HepG2 (cell line): ENCODE data around the gene TRIM27. TPM values are rescaled to one million over a fixed set of nuclear protein-coding genes. Genes with fewer than 3 reads are reported as not detected.

Experiments used
- CREM ChIP-seq, 2 experiments: sonication (generic) in 1 of 2; formaldehyde crosslinking in 1 of 2; IDR thresholded peaks; 2 replicates each; pipeline versions ENCODE4 v1.4.0 to v1.6.1; 2016 to 2020; ENCODE audit warnings: antibody characterized with exemption in 1 of 2, mild to moderate bottlenecking in 1 of 2, missing genetic modification reagents in 1 of 2
- FLYWCH1 ChIP-seq: sonication (generic); formaldehyde crosslinking; IDR thresholded peaks from 2 replicates; pipeline ENCODE4 v1.8.1; 2023; ENCODE audit warnings: mild to moderate bottlenecking, missing genetic modification reagents
- FOXP1 ChIP-seq, 2 experiments: fragments of 450-650 bp in 1 of 2; IDR thresholded peaks; 2 replicates each; pipeline ENCODE4 v1.6.1; 2017 to 2018; ENCODE audit warnings: antibody characterized with exemption in 1 of 2
- IRF2 ChIP-seq: IDR thresholded peaks from 2 replicates; pipeline ENCODE4 v1.6.1; 2018; ENCODE audit warnings: missing genetic modification reagents, missing compliant biosample characterization
- JUN ChIP-seq: sonication (generic); formaldehyde crosslinking; IDR thresholded peaks from 2 replicates; pipeline ENCODE4 v1.4.0; 2020; ENCODE audit warnings: mild to moderate bottlenecking, missing genetic modification reagents
- MED1 ChIP-seq: sonication (generic); formaldehyde crosslinking; IDR thresholded peaks from 2 replicates; pipeline ENCODE4 v1.4.0; 2020; ENCODE audit warnings: missing genetic modification reagents
- NFATC3 ChIP-seq: sonication (generic); formaldehyde crosslinking; IDR thresholded peaks from 2 replicates; pipeline ENCODE4 v1.5.1; 2020; ENCODE audit warnings: mild to moderate bottlenecking, missing genetic modification reagents
- NONO ChIP-seq, 2 experiments: fragments of 450-650 bp in 1 of 2; sonication (generic) in 1 of 2; formaldehyde crosslinking in 1 of 2; IDR thresholded peaks in 1 of 2; conservative IDR thresholded peaks in 1 of 2; 2 replicates each; pipeline versions ENCODE4 v1.6.1 to v1.8.0; 2017 to 2022; ENCODE audit warnings: mild to moderate bottlenecking in 1 of 2, missing genetic modification reagents in 1 of 2, moderate library complexity in 1 of 2
- NR3C1 ChIP-seq: sonication (generic); formaldehyde crosslinking; IDR thresholded peaks from 2 replicates; pipeline ENCODE4 v1.4.0; 2020; ENCODE audit warnings: missing genetic modification reagents
- TBX2 ChIP-seq: sonication (generic); formaldehyde crosslinking; IDR thresholded peaks from 2 replicates; pipeline ENCODE4 v1.5.0; 2020; ENCODE audit warnings: missing genetic modification reagents, mild to moderate bottlenecking, borderline replicate concordance
- ZBTB3 ChIP-seq: sonication (generic); formaldehyde crosslinking; IDR thresholded peaks from 2 replicates; pipeline ENCODE4 v1.4.0; 2020; ENCODE audit warnings: low read depth, mild to moderate bottlenecking, moderate library complexity, missing genetic modification reagents, borderline replicate concordance
- ZBTB7B ChIP-seq: sonication (generic); formaldehyde crosslinking; IDR thresholded peaks from 2 replicates; pipeline ENCODE4 v1.4.0; 2020; ENCODE audit warnings: missing genetic modification reagents
- ZNF10 ChIP-seq: sonication (generic); formaldehyde crosslinking; IDR thresholded peaks from 2 replicates; pipeline ENCODE4 v1.4.0; 2020; ENCODE audit warnings: mild to moderate bottlenecking, low read depth, missing genetic modification reagents, borderline replicate concordance
- ZNF333 ChIP-seq: sonication (generic); formaldehyde crosslinking; IDR thresholded peaks from 2 replicates; pipeline ENCODE4 v1.4.0; 2020; ENCODE audit warnings: mild to moderate bottlenecking, missing genetic modification reagents, borderline replicate concordance
- ZNF713 ChIP-seq: sonication (generic); formaldehyde crosslinking; IDR thresholded peaks from 2 replicates; pipeline ENCODE4 v1.4.0; 2020; ENCODE audit warnings: mild to moderate bottlenecking, missing genetic modification reagents
- ZNF777 ChIP-seq: sonication (generic); formaldehyde crosslinking; IDR thresholded peaks from 2 replicates; pipeline ENCODE4 v1.4.0; 2020; ENCODE audit warnings: missing genetic modification reagents
- ZSCAN25 ChIP-seq: sonication (generic); formaldehyde crosslinking; IDR thresholded peaks from 2 replicates; pipeline ENCODE4 v1.8.0; 2022; ENCODE audit warnings: mild to moderate bottlenecking, missing genetic modification reagents
- polyA plus RNA-seq, 8 experiments: library from polyadenylated mRNA; depleted of rRNA in 3 of 8; stranded (reverse) in 7 of 8; unstranded in 1 of 8; fragments of >200 nt; fragmentation: Illumina TruSeq in 4 of 8; extraction: Trizol in 4 of 8; gene quantifications; 2 replicates each; pipeline versions ENCODE4 v1.2.1 to v1.2.3, GENCODE V29; 2011 to 2016; ENCODE audit warnings: low read depth in 4 of 8, missing spikeins in 1 of 8, mixed read lengths in 1 of 8; ENCODE audit not compliant: insufficient read depth in 1 of 8
- total RNA-seq, 5 experiments: library from RNA; depleted of rRNA; stranded (reverse); fragments of >200 nt; fragmentation: Illumina TruSeq; extraction: Trizol; gene quantifications; 2 replicates each; pipeline ENCODE4 v1.2.3, GENCODE V29; 2016; ENCODE audit warnings: low read depth in 1 of 5
- TF ChIP-seq, protein P1 (sequence below): sonication (generic); formaldehyde crosslinking; IDR thresholded peaks from 2 replicates; pipeline ENCODE4 v1.4.0; 2020; ENCODE audit warnings: missing genetic modification reagents, borderline replicate concordance
- TF ChIP-seq, protein P2 (sequence below): sonication (generic); formaldehyde crosslinking; conservative IDR thresholded peaks from 2 replicates; pipeline ENCODE4 v1.4.0; 2020; ENCODE audit warnings: missing genetic modification reagents
- TF ChIP-seq, protein P3 (sequence below): sonication (generic); formaldehyde crosslinking; IDR thresholded peaks from 2 replicates; pipeline ENCODE4 v1.5.0; 2020; ENCODE audit warnings: missing genetic modification reagents
- TF ChIP-seq, protein P4 (sequence below): sonication (generic); formaldehyde crosslinking; IDR thresholded peaks from 2 replicates; pipeline ENCODE4 v1.4.0; 2020; ENCODE audit warnings: mild to moderate bottlenecking, low read depth, missing genetic modification reagents
- TF ChIP-seq, protein P5 (sequence below): IDR thresholded peaks from 2 replicates; pipeline ENCODE4 v1.6.1; 2016

The TRIM27 gene
- total and polyA plus RNA-seq, 2 of the 13 experiments (the other 11 are each of a cell fraction or from before 2014, with no cell fraction given), result 88.6 to 112 TPM

DNA sequence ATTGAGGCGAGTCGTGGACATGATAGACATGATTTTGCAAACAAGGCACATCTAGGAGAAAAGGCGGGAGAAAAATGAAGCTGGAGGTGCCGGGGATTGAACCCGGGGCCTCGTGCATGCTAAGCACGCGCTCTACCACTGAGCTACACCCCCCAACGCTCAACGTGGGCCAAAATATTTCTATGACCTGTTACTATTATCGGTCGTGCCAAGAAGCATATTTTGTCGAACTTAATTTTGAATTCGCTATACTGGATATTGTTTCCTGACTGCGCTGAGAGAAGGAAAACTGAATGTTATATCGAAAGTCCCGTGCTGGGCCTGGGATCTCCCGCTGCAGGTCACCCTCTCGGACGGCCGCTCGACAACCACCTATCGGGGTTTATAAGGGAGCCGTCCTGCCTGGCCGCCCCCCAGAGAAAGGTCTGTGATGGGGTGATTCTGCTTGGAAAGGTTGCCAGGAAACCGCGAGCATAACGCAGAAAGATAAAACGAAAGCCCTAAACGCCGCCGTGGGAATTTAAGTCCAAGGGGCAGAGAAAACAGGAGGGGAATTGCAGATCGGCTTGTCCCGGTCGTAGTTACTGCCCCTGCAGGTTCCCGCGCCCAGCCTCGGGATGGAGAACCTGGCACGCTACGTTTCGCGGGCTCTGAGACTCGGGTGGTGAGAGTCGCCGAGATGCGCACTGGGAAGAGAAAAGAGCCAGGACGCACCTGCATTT lies 60.0 kb downstream of the TRIM27 start (continued):
- TF ChIP-seq ZNF777 (CRISPR knock-in tag) (peak; percentile 57; the same call in 1 of the 2 replicates), ZSCAN25 (0 out of 2 replicates have a peak, but pooled peaks have one; percentile 50), TBX2 (peak; percentile 82), IRF2 (CRISPR knock-in tag) (peak; percentile 62; the same call in 1 of the 2 replicates), CREM (IDR thresholded peaks at IDR 0.05) (no peak; the same call in 1 of the 2 replicates), CREM (CRISPR knock-in tag; IDR thresholded peaks at IDR 0.05) (no peak), MED1 (CRISPR knock-in tag) (peak; percentile 72; the same call in 1 of the 2 replicates), FLYWCH1 (CRISPR knock-in tag) (peak; percentile 84; the same call in 1 of the 2 replicates), ZNF10 (CRISPR knock-in tag) (no peak), ZNF333 (CRISPR knock-in tag) (no peak), NONO (IDR thresholded peaks at IDR 0.05) (no peak), NONO (CRISPR knock-in tag; conservative IDR thresholded peaks at IDR 0.05) (0 out of 2 replicates have a peak, but pooled peaks have one; percentile 47), ZNF713 (no peak), ZBTB7B (CRISPR knock-in tag) (peak; percentile 47; the same call in 1 of the 2 replicates), FOXP1 (IDR thresholded peaks at IDR 0.05) (no peak), FOXP1 (CRISPR knock-in tag; IDR thresholded peaks at IDR 0.05) (no peak), NFATC3 (CRISPR knock-in tag) (peak; percentile 56; the same call in 1 of the 2 replicates), ZBTB3 (CRISPR knock-in tag) (peak; percentile 59; the same call in 1 of the 2 replicates), NR3C1 (no peak), JUN (CRISPR knock-in tag) (no peak)
- TF ChIP-seq, protein P1, sequence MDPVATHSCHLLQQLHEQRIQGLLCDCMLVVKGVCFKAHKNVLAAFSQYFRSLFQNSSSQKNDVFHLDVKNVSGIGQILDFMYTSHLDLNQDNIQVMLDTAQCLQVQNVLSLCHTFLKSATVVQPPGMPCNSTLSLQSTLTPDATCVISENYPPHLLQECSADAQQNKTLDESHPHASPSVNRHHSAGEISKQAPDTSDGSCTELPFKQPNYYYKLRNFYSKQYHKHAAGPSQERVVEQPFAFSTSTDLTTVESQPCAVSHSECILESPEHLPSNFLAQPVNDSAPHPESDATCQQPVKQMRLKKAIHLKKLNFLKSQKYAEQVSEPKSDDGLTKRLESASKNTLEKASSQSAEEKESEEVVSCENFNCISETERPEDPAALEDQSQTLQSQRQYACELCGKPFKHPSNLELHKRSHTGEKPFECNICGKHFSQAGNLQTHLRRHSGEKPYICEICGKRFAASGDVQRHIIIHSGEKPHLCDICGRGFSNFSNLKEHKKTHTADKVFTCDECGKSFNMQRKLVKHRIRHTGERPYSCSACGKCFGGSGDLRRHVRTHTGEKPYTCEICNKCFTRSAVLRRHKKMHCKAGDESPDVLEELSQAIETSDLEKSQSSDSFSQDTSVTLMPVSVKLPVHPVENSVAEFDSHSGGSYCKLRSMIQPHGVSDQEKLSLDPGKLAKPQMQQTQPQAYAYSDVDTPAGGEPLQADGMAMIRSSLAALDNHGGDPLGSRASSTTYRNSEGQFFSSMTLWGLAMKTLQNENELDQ (CRISPR knock-in tag), result no peak
- TF ChIP-seq, protein P2, sequence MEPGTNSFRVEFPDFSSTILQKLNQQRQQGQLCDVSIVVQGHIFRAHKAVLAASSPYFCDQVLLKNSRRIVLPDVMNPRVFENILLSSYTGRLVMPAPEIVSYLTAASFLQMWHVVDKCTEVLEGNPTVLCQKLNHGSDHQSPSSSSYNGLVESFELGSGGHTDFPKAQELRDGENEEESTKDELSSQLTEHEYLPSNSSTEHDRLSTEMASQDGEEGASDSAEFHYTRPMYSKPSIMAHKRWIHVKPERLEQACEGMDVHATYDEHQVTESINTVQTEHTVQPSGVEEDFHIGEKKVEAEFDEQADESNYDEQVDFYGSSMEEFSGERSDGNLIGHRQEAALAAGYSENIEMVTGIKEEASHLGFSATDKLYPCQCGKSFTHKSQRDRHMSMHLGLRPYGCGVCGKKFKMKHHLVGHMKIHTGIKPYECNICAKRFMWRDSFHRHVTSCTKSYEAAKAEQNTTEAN (CRISPR knock-in tag), result peak; percentile 95
- TF ChIP-seq, protein P3, sequence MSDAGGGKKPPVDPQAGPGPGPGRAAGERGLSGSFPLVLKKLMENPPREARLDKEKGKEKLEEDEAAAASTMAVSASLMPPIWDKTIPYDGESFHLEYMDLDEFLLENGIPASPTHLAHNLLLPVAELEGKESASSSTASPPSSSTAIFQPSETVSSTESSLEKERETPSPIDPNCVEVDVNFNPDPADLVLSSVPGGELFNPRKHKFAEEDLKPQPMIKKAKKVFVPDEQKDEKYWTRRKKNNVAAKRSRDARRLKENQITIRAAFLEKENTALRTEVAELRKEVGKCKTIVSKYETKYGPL, result peak; percentile 78; the same call in 1 of the 2 replicates
- TF ChIP-seq, protein P4, sequence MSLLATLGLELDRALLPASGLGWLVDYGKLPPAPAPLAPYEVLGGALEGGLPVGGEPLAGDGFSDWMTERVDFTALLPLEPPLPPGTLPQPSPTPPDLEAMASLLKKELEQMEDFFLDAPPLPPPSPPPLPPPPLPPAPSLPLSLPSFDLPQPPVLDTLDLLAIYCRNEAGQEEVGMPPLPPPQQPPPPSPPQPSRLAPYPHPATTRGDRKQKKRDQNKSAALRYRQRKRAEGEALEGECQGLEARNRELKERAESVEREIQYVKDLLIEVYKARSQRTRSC (CRISPR knock-in tag), result 0 out of 2 replicates have a peak, but pooled peaks have one; percentile 86
- TF ChIP-seq, protein P5, sequence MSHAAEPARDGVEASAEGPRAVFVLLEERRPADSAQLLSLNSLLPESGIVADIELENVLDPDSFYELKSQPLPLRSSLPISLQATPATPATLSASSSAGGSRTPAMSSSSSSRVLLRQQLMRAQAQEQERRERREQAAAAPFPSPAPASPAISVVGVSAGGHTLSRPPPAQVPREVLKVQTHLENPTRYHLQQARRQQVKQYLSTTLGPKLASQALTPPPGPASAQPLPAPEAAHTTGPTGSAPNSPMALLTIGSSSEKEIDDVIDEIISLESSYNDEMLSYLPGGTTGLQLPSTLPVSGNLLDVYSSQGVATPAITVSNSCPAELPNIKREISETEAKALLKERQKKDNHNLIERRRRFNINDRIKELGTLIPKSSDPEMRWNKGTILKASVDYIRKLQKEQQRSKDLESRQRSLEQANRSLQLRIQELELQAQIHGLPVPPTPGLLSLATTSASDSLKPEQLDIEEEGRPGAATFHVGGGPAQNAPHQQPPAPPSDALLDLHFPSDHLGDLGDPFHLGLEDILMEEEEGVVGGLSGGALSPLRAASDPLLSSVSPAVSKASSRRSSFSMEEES (CRISPR knock-in tag), result peak; percentile 93
